ENCODE measurements around the gene TIAM2.

The TIAM2 gene

GRCh38 chr6:155010940-155011339 lies 15.8 kb downstream of the TIAM2 start:
- H3K27me3 ChIP-seq (ENCODE audit: insufficient read depth, low read depth) = no peaks in the 10 kb centered on the region
- no peak overlapping the region for H3K9ac ChIP-seq
- no peaks in the 10 kb centered on the region for H3K4me1 ChIP-seq (ENCODE audit: low read depth, poor library complexity, severe bottlenecking)
- TF ChIP-seq CTCF (conservative IDR thresholded peaks at IDR 0.05; ENCODE audit: low read depth, low read length) = no peak
- no peaks in the 10 kb centered on the region for H4K20me1 ChIP-seq (ENCODE audit: insufficient read depth)
- no peak overlapping the region for H2AFZ ChIP-seq (ENCODE audit: low read depth)
- H3K79me2 ChIP-seq (ENCODE audit: insufficient read depth, low read depth) = no peaks in the 10 kb centered on the region
- H3K27ac ChIP-seq = no peak overlapping the region
- H3K4me2 ChIP-seq = no peak overlapping the region
- no peaks in the 10 kb centered on the region for H3K36me3 ChIP-seq (ENCODE audit: insufficient read depth)
- H3K4me3 ChIP-seq (IDR thresholded peaks at IDR 0.05; ENCODE audit: insufficient read depth, low read depth, low read length) = no peak overlapping the region

GRCh38 chr6:155011809-155012291 lies 16.7 kb downstream of the TIAM2 start:
- Histone ChIP-seq H3K4me2 (no peak overlapping the region), H3K4me3 (IDR thresholded peaks at IDR 0.05; ENCODE audit: insufficient read depth, low read depth, low read length) (no peak overlapping the region), H3K36me3 (ENCODE audit: insufficient read depth) (no peaks in the 10 kb centered on the region), H3K79me2 (ENCODE audit: insufficient read depth, low read depth) (no peaks in the 10 kb centered on the region), H3K9ac (no peak overlapping the region), H3K4me1 (ENCODE audit: low read depth, poor library complexity, severe bottlenecking) (no peaks in the 10 kb centered on the region), H3K27me3 (ENCODE audit: insufficient read depth, low read depth) (no peaks in the 10 kb centered on the region), H4K20me1 (ENCODE audit: insufficient read depth) (no peaks in the 10 kb centered on the region), H3K27ac (no peak overlapping the region), H2AFZ (ENCODE audit: low read depth) (no peak overlapping the region)
- TF ChIP-seq CTCF (conservative IDR thresholded peaks at IDR 0.05; ENCODE audit: low read depth, low read length) = no peak

- Histone ChIP-seq H3K4me2 (no peak overlapping the region), H3K9ac (no peak overlapping the region), H3K4me3 (IDR thresholded peaks at IDR 0.05; ENCODE audit: insufficient read depth, low read depth, low read length) (no peak overlapping the region), H3K27ac (no peak overlapping the region), H3K27me3 (ENCODE audit: insufficient read depth, low read depth) (no peaks in the 10 kb centered on the region), H3K79me2 (ENCODE audit: insufficient read depth, low read depth) (no peaks in the 10 kb centered on the region), H3K36me3 (ENCODE audit: insufficient read depth) (no peaks in the 10 kb centered on the region), H4K20me1 (ENCODE audit: insufficient read depth) (no peaks in the 10 kb centered on the region), H3K4me1 (ENCODE audit: low read depth, poor library complexity, severe bottlenecking) (no peaks in the 10 kb centered on the region), H2AFZ (ENCODE audit: low read depth) (no peak overlapping the region)
- TF ChIP-seq CTCF (conservative IDR thresholded peaks at IDR 0.05; ENCODE audit: low read depth, low read length) = no peak
These were observed 18.4 kb downstream of the TIAM2 start for GRCh38 chr6:155013457-155013876.

DNA sequence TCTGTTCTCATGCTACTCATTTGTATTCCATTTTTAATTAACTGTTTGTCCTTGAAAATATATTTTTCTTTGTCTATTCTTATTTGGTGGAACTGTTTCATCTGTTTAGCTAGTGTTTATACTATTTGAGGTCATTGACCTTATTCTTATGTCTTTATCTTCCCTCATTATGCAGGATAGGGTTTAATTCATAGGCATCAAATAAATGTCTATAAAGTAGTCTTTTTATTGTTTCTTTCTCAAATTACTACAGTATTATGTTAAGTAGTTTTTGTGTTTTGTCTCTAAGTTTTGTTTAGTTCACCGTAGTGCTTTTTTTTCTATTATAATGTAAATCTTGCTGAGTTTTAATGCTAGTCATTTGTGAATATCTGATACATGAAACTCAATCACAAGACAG lies 19.0 kb downstream of the TIAM2 start:
- H2AFZ ChIP-seq (ENCODE audit: low read depth) = no peak overlapping the region

More for the DNA sequence above, 19.0 kb downstream of the TIAM2 start:
- Histone ChIP-seq H4K20me1 (ENCODE audit: insufficient read depth) (no peaks in the 10 kb centered on the region), H3K4me1 (ENCODE audit: low read depth, poor library complexity, severe bottlenecking) (no peaks in the 10 kb centered on the region), H3K9ac (no peak overlapping the region), H3K27ac (no peak overlapping the region), H3K4me2 (no peak overlapping the region), H3K27me3 (ENCODE audit: insufficient read depth, low read depth) (no peaks in the 10 kb centered on the region), H3K79me2 (ENCODE audit: insufficient read depth, low read depth) (no peaks in the 10 kb centered on the region), H3K36me3 (ENCODE audit: insufficient read depth) (no peaks in the 10 kb centered on the region), H3K4me3 (IDR thresholded peaks at IDR 0.05; ENCODE audit: insufficient read depth, low read depth, low read length) (no peak overlapping the region)
- no peak for TF ChIP-seq CTCF (conservative IDR thresholded peaks at IDR 0.05; ENCODE audit: low read depth, low read length)
